ENCODE results near the gene ABCD2. TPM values are rescaled to one million over a fixed set of nuclear protein-coding genes. Genes with fewer than 3 reads are reported as not detected.

Gene ABCD2
- total RNA-seq, 1 donor from 2014 or later, result 0.47 TPM

DNA sequence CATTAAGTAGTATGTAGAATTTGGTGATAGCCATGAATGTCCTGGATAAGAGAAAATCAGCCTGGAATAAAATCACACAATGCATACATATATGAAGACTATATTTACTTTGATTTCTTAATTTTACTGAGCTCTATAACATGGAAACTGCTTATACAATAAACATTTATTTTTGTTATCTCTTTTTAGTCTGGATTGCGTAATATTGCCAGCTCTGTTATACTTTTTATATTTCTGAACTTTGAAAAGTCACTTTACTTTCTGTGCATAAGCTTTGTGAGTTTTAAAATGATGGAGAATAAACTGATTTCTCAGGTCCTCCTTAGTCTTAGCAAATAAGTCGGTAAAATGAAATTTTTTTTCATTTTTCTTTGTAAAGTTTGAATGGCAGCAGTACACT, 19.2 kb upstream of the ABCD2 start:
- no peaks in the 10 kb centered on the region for H3K36me3 ChIP-seq
- DNase-seq (no peak), ATAC-seq (no peak)
- no peak overlapping the region for H3K4me3 ChIP-seq
- TF ChIP-seq, protein P1, sequence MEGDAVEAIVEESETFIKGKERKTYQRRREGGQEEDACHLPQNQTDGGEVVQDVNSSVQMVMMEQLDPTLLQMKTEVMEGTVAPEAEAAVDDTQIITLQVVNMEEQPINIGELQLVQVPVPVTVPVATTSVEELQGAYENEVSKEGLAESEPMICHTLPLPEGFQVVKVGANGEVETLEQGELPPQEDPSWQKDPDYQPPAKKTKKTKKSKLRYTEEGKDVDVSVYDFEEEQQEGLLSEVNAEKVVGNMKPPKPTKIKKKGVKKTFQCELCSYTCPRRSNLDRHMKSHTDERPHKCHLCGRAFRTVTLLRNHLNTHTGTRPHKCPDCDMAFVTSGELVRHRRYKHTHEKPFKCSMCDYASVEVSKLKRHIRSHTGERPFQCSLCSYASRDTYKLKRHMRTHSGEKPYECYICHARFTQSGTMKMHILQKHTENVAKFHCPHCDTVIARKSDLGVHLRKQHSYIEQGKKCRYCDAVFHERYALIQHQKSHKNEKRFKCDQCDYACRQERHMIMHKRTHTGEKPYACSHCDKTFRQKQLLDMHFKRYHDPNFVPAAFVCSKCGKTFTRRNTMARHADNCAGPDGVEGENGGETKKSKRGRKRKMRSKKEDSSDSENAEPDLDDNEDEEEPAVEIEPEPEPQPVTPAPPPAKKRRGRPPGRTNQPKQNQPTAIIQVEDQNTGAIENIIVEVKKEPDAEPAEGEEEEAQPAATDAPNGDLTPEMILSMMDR (IDR thresholded peaks at IDR 0.05), result no peak
- no peaks in the 10 kb centered on the region for H3K27me3 ChIP-seq (ENCODE audit: low read depth)
- intact Hi-C loops (cut with DNase I), result no loop called here
- H3K27ac ChIP-seq, result no peak overlapping the region
- H3K9me3 ChIP-seq, result no peaks in the 10 kb centered on the region
- H3K4me1 ChIP-seq, result no peaks in the 10 kb centered on the region

DNA sequence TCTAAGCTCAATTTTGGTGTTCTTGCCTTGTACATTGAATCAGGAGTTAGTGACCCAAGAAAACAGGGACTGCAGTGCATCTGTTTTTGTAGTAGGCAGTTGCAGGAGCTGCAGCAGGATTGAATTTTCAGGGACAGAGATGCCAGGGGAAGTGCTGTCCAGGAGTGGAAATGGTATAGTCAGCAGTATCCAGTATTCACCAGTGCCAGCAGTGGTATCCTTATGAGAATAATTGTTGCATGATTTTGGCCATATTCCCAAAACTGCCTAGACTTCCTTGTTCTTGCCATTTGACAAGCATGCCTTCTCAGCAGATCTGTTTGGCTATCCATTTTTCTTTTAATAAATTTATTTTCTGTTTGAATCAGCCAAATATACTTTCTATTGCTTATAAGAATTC, 18.6 kb upstream of the ABCD2 start:
- Histone ChIP-seq H3K4me3 (no peak overlapping the region), H3K36me3 (no peaks in the 10 kb centered on the region), H3K9me3 (no peaks in the 10 kb centered on the region), H3K27ac (no peak overlapping the region), H3K27me3 (ENCODE audit: low read depth) (no peaks in the 10 kb centered on the region), H3K4me1 (no peaks in the 10 kb centered on the region)
- intact Hi-C loops (cut with DNase I), result no loop called here
- TF ChIP-seq, protein P1 (IDR thresholded peaks at IDR 0.05), result no peak
- no peak for ATAC-seq
- no peak for DNase-seq

DNA sequence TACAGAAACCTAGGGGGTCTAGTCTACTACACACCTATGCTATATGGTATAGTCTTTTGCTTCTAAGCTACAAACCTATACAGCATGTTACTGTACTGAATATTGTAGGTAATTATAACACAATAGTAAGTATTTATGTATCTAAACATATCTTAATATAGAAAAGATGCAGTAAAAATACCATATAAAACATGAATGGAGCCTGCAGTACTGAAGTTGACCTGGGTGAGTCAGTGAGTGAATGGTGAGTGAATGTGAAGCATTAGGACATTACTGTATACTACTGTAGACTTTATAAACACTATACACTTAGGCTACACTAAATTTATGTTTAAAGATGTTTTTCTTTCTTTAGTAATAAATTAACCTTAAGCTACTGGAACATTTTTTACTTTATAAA, 13.1 kb upstream of the ABCD2 start:
- Histone ChIP-seq H3K36me3 (no peaks in the 10 kb centered on the region), H3K27me3 (ENCODE audit: low read depth) (no peaks in the 10 kb centered on the region), H3K4me1 (no peaks in the 10 kb centered on the region), H3K27ac (no peak overlapping the region), H3K9me3 (no peaks in the 10 kb centered on the region), H3K4me3 (no peak overlapping the region)
- intact Hi-C loops (cut with DNase I), result no loop called here
- no peak for ATAC-seq
- TF ChIP-seq, protein P1 (IDR thresholded peaks at IDR 0.05), result no peak
- DNase-seq, result no peak

DNA sequence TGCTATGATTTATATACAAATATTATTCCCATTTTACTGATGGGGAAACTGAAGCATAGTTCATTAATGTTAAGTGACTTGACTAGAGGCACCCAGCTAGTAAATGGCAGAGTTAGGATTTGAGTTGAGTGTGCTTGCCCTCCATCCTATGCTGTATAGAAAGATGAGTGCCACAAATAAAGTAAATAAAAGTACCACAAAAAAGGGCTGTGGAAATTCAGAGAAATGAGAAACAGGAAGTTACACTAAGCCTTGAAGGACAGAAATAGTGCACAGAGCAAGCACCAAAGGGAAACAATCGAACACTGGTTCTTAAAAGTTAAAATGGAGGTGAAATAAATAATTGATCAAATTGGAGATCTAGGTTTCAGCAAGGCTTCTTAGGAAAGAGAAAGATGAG, 9.2 kb upstream of the ABCD2 start:
- Histone ChIP-seq H3K27ac (no peak overlapping the region), H3K27me3 (ENCODE audit: low read depth) (no peaks in the 10 kb centered on the region), H3K4me1 (no peaks in the 10 kb centered on the region), H3K36me3 (no peaks in the 10 kb centered on the region), H3K9me3 (no peaks in the 10 kb centered on the region), H3K4me3 (no peak overlapping the region)
- TF ChIP-seq, protein P1 (IDR thresholded peaks at IDR 0.05), result no peak
- DNase-seq (no peak), ATAC-seq (no peak)
- intact Hi-C loops (cut with DNase I), result no loop called here

DNA sequence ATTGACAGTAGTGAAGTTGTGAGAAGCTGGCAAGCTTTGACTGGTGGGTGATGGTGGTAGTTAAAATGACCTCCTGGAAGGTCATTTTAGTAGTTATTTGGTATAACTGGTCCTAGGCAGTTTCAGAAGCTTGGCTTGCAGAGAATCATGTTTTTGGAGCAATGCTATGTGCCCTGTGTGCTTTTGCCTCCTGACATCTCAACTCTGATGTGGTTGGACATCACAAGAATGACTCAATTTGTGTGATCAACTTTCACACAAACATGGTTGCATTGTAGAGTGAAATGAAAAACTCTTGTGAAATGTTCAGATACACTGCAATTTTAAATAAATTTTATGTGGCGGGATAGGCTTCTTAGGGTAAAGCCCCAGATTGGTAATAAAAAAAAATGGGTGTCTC, 8.3 kb upstream of the ABCD2 start:
- ATAC-seq (no peak), DNase-seq (no peak)
- no peaks in the 10 kb centered on the region for H3K36me3 ChIP-seq
- H3K27me3 ChIP-seq (ENCODE audit: low read depth), result no peaks in the 10 kb centered on the region
- H3K27ac ChIP-seq, result no peak overlapping the region
- H3K9me3 ChIP-seq, result no peaks in the 10 kb centered on the region
- intact Hi-C loops (cut with DNase I), result no loop called here
- H3K4me3 ChIP-seq, result no peak overlapping the region
- H3K4me1 ChIP-seq, result no peaks in the 10 kb centered on the region
- TF ChIP-seq, protein P1 (IDR thresholded peaks at IDR 0.05), result no peak

All from lower lobe of right lung (tissue), 2 donors.